AG04450 (cell line): ENCODE measurements around the gene AANAT. TPM values are rescaled to one million over a fixed set of nuclear protein-coding genes. Genes with fewer than 3 reads are reported as not detected.

Experiments
- CTCF ChIA-PET: fragments of 300-600, 350-600 bp; formaldehyde crosslinking; extraction: SDS; loops from one replicate; lab custom pipeline; 2022; ENCODE audit warnings: antibody characterized with exemption, inconsistent platforms; lab: Charles Lee
- POLR2A ChIA-PET: fragments of 350-600 bp; formaldehyde crosslinking; extraction: SDS; loops from one replicate; lab custom pipeline; 2021; ENCODE audit warnings: antibody characterized with exemption, inconsistent platforms; lab: Yijun Ruan, JAX
- DNase-seq: peaks from one replicate; pipeline ENCODE4 v3.0.0-alpha.2; 2011; ENCODE audit warnings: low read depth, low spot score
- H3K27ac ChIP-seq: one replicate; pipeline ENCODE4 v1.5.1; 2012; ENCODE audit warnings: low read depth, low read length, control low read depth
- H3K27me3 ChIP-seq: one replicate; pipeline ENCODE4 v1.6.0; 2012; ENCODE audit warnings: low read length; ENCODE audit not compliant: control insufficient read depth, insufficient read depth
- H3K4me3 ChIP-seq: 2 replicates; pipeline ENCODE4 v1.5.1; 2011; ENCODE audit warnings: mild to moderate bottlenecking, low read depth, low read length, control low read depth
- H3K9me3 ChIP-seq: 2 replicates; pipeline ENCODE4 v1.5.1; 2012; ENCODE audit warnings: low read length; ENCODE audit not compliant: control insufficient read depth, insufficient read depth
- polyA plus RNA-seq: library from polyadenylated mRNA; depleted of rRNA; stranded (reverse); fragments of >200 nt; gene quantifications from 2 replicates; pipeline ENCODE4 v1.2.3, GENCODE V29; 2011
- TF ChIP-seq, protein P1 (sequence below): IDR thresholded peaks from 2 replicates; pipeline ENCODE4 v1.5.1; 2011; ENCODE audit warnings: low read depth, low read length, control low read depth, inconsistent platforms

AANAT gene
- polyA plus RNA-seq, 1 experiment, result not detected

DNA sequence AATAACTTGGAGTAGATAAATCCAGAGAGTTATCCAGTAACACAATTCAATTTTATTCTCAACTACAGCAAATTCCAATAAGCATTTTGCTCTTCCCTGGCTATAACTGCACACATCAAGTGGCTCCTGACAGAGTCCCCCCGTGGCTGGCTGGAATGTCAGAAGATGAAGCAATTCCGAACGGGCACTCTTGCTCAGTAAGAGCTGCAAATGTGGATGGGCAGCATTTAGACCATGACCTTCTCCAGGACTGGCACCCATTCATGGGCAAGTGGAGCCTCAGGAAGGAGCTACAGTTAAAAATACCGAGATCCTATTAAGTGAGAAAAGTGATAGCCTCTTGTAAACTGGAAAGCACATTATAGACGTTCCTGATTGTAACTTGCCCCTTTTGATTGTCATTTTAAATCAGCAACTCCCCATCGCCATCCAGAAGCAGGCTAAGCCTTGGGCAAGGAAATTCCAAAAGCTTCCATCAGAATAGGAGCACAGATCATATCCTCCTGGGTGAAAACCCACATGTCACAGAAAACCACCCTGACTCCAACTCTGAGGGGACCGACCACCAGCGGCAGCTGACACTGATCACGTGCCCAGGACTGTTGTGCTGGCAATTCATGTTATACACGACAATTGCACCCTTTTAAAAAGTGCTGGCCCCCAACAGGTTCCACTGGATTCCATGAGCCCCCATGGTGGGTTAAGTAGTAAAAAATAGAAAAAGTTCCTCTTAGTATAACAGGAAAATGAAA is 21.5 kb upstream of the AANAT start:
- H3K27ac ChIP-seq, result peak overlapping the region; percentile 85
- no peak for DNase-seq

DNA sequence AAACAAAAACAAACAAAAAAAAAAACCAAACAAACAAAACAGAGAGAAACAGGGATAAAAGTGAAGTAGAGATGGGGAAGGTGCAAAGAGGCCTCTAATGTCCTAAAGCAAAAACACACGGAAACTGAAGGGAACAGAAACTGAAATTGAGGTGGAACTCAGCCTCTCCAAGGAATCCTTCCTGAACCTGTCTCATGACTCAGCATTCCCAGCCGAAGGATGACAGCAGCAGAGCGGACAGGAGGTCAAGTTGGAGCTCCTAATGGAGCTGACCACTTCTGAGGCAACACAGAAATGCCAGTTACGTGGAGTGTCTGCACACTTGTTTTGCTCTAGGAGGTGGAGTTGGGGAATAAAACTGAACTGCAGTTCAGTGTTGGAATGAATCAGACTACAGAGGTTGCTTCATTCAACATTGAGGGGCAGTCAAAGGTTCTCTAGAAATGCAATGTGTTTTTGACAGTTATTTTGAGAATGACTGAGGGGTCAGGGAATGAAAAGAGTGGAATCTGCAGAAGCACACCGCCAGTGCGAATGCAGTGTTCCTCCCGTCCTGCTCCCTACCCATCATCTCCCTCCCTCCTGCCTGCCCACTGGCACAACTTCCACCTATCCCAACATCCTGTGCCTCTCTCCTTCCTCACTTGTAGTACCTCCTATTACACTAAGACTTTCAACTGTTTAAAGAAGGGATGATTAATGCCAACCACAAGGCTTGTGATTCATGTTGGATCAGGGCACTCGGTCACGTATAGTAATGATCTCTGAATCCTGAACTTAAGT is 20.8 kb upstream of the AANAT start:
- peak overlapping the region; percentile 85 for H3K27ac ChIP-seq
- ChIA-PET POLR2A (interaction anchor here (0.8 to 1.2 kb wide), 2 partner anchors 19 to 62 kb away, joined by 3 to 5 read pairs; no protein-coding TSS in a partner anchor), CTCF (interaction anchor here (1.5 to 2.2 kb wide), 2 partner anchors 49 to 61 kb away, joined by 3 to 6 read pairs; no protein-coding TSS in a partner anchor)
- no peaks in the 10 kb centered on the region for H3K9me3 ChIP-seq
- peak overlapping the region; percentile 34 for H3K4me3 ChIP-seq
- TF ChIP-seq, protein P1, sequence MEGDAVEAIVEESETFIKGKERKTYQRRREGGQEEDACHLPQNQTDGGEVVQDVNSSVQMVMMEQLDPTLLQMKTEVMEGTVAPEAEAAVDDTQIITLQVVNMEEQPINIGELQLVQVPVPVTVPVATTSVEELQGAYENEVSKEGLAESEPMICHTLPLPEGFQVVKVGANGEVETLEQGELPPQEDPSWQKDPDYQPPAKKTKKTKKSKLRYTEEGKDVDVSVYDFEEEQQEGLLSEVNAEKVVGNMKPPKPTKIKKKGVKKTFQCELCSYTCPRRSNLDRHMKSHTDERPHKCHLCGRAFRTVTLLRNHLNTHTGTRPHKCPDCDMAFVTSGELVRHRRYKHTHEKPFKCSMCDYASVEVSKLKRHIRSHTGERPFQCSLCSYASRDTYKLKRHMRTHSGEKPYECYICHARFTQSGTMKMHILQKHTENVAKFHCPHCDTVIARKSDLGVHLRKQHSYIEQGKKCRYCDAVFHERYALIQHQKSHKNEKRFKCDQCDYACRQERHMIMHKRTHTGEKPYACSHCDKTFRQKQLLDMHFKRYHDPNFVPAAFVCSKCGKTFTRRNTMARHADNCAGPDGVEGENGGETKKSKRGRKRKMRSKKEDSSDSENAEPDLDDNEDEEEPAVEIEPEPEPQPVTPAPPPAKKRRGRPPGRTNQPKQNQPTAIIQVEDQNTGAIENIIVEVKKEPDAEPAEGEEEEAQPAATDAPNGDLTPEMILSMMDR, result no peak
- H3K27me3 ChIP-seq, result no peaks in the 10 kb centered on the region
- DNase-seq, result no peak

More for the DNA sequence above, 21.5 kb upstream of the AANAT start:
- TF ChIP-seq, protein P1, result no peak
- Histone ChIP-seq H3K9me3 (no peaks in the 10 kb centered on the region), H3K27me3 (no peaks in the 10 kb centered on the region), H3K4me3 (peak overlapping the region; percentile 32; the same call in 1 of the 2 replicates)
- POLR2A ChIA-PET, result interaction anchor here (0.8 to 1.2 kb wide), 2 partner anchors 18 to 61 kb away, joined by 3 to 5 read pairs; no protein-coding TSS in a partner anchor
- CTCF ChIA-PET, result interaction anchor here (0.8 to 2.2 kb wide), 5 partner anchors 8 to 77 kb away, joined by 3 to 6 read pairs (median 3); no protein-coding TSS in a partner anchor

DNA sequence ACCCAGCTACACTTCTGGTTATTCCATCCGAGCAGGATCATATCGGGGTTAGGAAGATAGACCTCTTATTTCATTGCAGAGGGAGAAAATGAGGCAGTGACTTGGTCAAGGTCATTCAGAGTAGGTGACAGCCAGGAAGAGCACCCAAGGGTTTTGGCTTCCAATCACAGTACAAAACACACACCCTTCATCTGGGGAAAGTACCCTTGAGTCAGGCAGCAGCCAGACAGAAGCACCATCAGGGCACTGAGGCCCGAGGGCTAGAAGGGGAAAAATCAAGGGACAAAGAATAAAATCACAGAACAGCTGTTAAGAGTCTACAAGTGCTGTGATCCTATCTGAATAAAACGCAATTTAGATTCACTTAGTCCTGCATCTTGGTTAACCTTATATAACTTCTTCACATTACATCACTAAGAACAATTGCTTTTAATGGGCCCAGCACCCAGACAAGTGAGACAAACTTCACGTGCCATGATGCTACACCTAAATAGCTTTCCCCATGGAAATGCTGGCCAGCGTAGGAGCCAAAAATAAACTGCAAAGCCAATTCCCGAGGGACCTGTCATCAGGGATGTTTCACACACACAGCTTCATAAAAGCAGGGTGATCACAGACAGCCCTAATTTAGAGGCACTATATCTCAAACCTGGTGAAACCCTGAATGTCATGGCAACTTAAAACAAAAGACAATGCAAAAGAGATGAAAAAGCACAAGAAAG is 19.3 kb upstream of the AANAT start:
- DNase-seq, result no peak
- Histone ChIP-seq H3K4me3 (no peak overlapping the region), H3K27me3 (no peaks in the 10 kb centered on the region), H3K9me3 (no peaks in the 10 kb centered on the region), H3K27ac (no peak overlapping the region)
- TF ChIP-seq, protein P1, result no peak
- CTCF ChIA-PET, result interaction anchor here (1.1 to 3.1 kb wide), 3 partner anchors 10 to 50 kb away, joined by 3 to 18 read pairs (median 10); no protein-coding TSS in a partner anchor
- POLR2A ChIA-PET, result no interaction called here

DNA sequence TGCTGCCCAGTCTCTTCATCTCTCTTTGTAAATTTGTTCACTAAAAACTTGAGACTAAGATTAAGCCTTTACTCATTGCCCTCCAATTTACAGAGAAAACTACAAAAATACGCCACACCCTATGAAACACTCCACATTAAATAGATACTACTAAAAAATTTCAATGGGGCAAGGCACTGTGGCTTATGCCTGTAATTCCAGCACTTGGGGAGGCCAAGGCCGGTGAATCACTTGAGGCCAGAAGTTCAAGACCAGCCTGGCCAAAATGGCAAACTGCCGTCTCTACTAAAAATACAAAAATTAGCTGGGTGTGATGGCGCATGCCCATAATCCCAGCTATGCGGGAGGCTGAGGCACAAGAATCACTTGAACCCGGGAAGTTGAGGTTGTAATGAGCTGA is 18.3 kb upstream of the AANAT start:
- TF ChIP-seq, protein P1, result no peak
- Histone ChIP-seq H3K27ac (no peak overlapping the region), H3K4me3 (no peak overlapping the region), H3K9me3 (no peaks in the 10 kb centered on the region), H3K27me3 (no peaks in the 10 kb centered on the region)
- ChIA-PET POLR2A (no interaction called here), CTCF (interaction anchor here (1.1 to 3.1 kb wide), 3 partner anchors 9 to 51 kb away, joined by 3 to 18 read pairs (median 10); no protein-coding TSS in a partner anchor)
- DNase-seq, result no peak
